ENCODE results near the gene ENAM.

ENAM gene

GRCh38 chr4:70674191-70674590 is 45.6 kb downstream of the ENAM start:
- H3K27me3 ChIP-seq (ENCODE audit: insufficient read depth, low read length): no peaks in the 10 kb centered on the region
- no peak overlapping the region for H2AFZ ChIP-seq (ENCODE audit: low read length)
- H3K4me2 ChIP-seq (ENCODE audit: low read length): peak overlapping the region; percentile 79
- H3K4me1 ChIP-seq (ENCODE audit: insufficient read depth, low read length, severe bottlenecking): peaks cover 99% of the 10 kb centered on the region
- H3K27ac ChIP-seq (ENCODE audit: low read depth, low read length, poor library complexity, severe bottlenecking): peak overlapping the region; percentile 96
- H3K9ac ChIP-seq (ENCODE audit: low read length): peak overlapping the region; percentile 70
- no peaks in the 10 kb centered on the region for H3K79me2 ChIP-seq (ENCODE audit: insufficient read depth, low read length)
- H4K20me1 ChIP-seq (ENCODE audit: insufficient read depth, low read length): no peaks in the 10 kb centered on the region
- H3F3A ChIP-seq (ENCODE audit: insufficient read depth, low read length): peaks cover 3% of the 10 kb centered on the region; the same call in 1 of the 2 replicates
- TF ChIP-seq CTCF (IDR thresholded peaks at IDR 0.05; ENCODE audit: low read length): no peak
- TF ChIP-seq EZH2 (IDR thresholded peaks at IDR 0.05; ENCODE audit: borderline replicate concordance, low read length): no peak
- H3K9me3 ChIP-seq (ENCODE audit: low read length): no peaks in the 10 kb centered on the region
- H3K9me2 ChIP-seq (ENCODE audit: low read depth, low read length): no peaks in the 10 kb centered on the region
- no peak overlapping the region for H3K4me3 ChIP-seq (ENCODE audit: low read depth, low read length, poor library complexity, severe bottlenecking)
- H3K36me3 ChIP-seq (ENCODE audit: insufficient read depth, low read length): no peaks in the 10 kb centered on the region

GRCh38 chr4:70674731-70675130 is 46.2 kb downstream of the ENAM start:
- TF ChIP-seq EZH2 (IDR thresholded peaks at IDR 0.05; ENCODE audit: borderline replicate concordance, low read length) (no peak), CTCF (IDR thresholded peaks at IDR 0.05; ENCODE audit: low read length) (no peak)
- no peaks in the 10 kb centered on the region for H3K27me3 ChIP-seq (ENCODE audit: insufficient read depth, low read length)
- H3K4me2 ChIP-seq (ENCODE audit: low read length): peak overlapping the region; percentile 79
- peaks cover 99% of the 10 kb centered on the region for H3K4me1 ChIP-seq (ENCODE audit: insufficient read depth, low read length, severe bottlenecking)
- no peaks in the 10 kb centered on the region for H3K9me3 ChIP-seq (ENCODE audit: low read length)
- H2AFZ ChIP-seq (ENCODE audit: low read length): no peak overlapping the region
- H3K4me3 ChIP-seq (ENCODE audit: low read depth, low read length, poor library complexity, severe bottlenecking): no peak overlapping the region
- peak overlapping the region; percentile 96 for H3K27ac ChIP-seq (ENCODE audit: low read depth, low read length, poor library complexity, severe bottlenecking)
- H3F3A ChIP-seq (ENCODE audit: insufficient read depth, low read length): peaks cover 3% of the 10 kb centered on the region; the same call in 1 of the 2 replicates
- peak overlapping the region; percentile 70 for H3K9ac ChIP-seq (ENCODE audit: low read length)
- no peaks in the 10 kb centered on the region for H3K79me2 ChIP-seq (ENCODE audit: insufficient read depth, low read length)
- H4K20me1 ChIP-seq (ENCODE audit: insufficient read depth, low read length): no peaks in the 10 kb centered on the region
- H3K36me3 ChIP-seq (ENCODE audit: insufficient read depth, low read length): no peaks in the 10 kb centered on the region
- H3K9me2 ChIP-seq (ENCODE audit: low read depth, low read length): no peaks in the 10 kb centered on the region

- Histone ChIP-seq H4K20me1 (ENCODE audit: insufficient read depth, low read length) (no peaks in the 10 kb centered on the region), H3K4me3 (ENCODE audit: low read depth, low read length, poor library complexity, severe bottlenecking) (peak overlapping the region; percentile 30), H3F3A (ENCODE audit: insufficient read depth, low read length) (peaks cover 3% of the 10 kb centered on the region; the same call in 1 of the 2 replicates), H3K79me2 (ENCODE audit: insufficient read depth, low read length) (no peaks in the 10 kb centered on the region), H3K36me3 (ENCODE audit: insufficient read depth, low read length) (no peaks in the 10 kb centered on the region), H3K9me3 (ENCODE audit: low read length) (no peaks in the 10 kb centered on the region), H3K9ac (ENCODE audit: low read length) (peak overlapping the region; percentile 70), H2AFZ (ENCODE audit: low read length) (no peak overlapping the region), H3K4me1 (ENCODE audit: insufficient read depth, low read length, severe bottlenecking) (peaks cover 99% of the 10 kb centered on the region), H3K27me3 (ENCODE audit: insufficient read depth, low read length) (no peaks in the 10 kb centered on the region), H3K27ac (ENCODE audit: low read depth, low read length, poor library complexity, severe bottlenecking) (peak overlapping the region; percentile 96), H3K9me2 (ENCODE audit: low read depth, low read length) (no peaks in the 10 kb centered on the region), H3K4me2 (ENCODE audit: low read length) (peak overlapping the region; percentile 79)
- no peak for TF ChIP-seq EZH2 (IDR thresholded peaks at IDR 0.05; ENCODE audit: borderline replicate concordance, low read length)
- TF ChIP-seq CTCF (IDR thresholded peaks at IDR 0.05; ENCODE audit: low read length): no peak
These were observed 48.1 kb downstream of the ENAM start for GRCh38 chr4:70676554-70677090.

Data from OCI-LY1 (cell line).